ENCODE measurements around the gene WFDC1.
A peak's percentile ranks its signal among the peaks of the same experiment; 100 is the strongest.

The WFDC1 gene

DNA sequence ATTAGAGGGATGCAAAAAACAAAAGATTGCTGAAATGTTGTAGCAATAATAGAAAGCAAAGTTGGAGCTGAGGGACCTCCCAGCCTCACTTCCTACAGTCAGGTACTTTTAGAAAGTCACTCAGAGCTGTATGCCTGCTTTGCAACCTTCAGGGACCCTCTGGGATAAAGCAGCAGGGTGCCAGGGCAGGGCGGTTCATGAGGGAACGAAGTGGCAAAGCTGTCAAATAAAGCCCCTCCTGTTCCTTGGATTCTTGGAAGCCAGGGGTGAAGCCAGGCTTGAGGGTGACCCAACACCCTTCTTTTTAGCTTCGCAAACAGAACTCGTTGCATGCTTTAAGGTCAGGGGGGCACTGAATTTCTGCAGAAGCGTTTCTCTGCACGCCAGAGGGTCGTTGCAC, 74.4 kb downstream of the WFDC1 start:
- H3K36me3 ChIP-seq (ENCODE audit: control insufficient read depth, insufficient read depth, low read length), result no peaks in the 10 kb centered on the region
- H3K4me1 ChIP-seq (ENCODE audit: control insufficient read depth, insufficient read depth, low read length), result no peaks in the 10 kb centered on the region
- no peak overlapping the region for H3K9ac ChIP-seq (ENCODE audit: low read length)
- H3K4me3 ChIP-seq (ENCODE audit: low read length), result peak overlapping the region; percentile 58
- no peak overlapping the region for H3K27ac ChIP-seq (ENCODE audit: low read depth, low read length)
- H3K27me3 ChIP-seq (ENCODE audit: control insufficient read depth, insufficient read depth, low read length), result no peaks in the 10 kb centered on the region

DNA sequence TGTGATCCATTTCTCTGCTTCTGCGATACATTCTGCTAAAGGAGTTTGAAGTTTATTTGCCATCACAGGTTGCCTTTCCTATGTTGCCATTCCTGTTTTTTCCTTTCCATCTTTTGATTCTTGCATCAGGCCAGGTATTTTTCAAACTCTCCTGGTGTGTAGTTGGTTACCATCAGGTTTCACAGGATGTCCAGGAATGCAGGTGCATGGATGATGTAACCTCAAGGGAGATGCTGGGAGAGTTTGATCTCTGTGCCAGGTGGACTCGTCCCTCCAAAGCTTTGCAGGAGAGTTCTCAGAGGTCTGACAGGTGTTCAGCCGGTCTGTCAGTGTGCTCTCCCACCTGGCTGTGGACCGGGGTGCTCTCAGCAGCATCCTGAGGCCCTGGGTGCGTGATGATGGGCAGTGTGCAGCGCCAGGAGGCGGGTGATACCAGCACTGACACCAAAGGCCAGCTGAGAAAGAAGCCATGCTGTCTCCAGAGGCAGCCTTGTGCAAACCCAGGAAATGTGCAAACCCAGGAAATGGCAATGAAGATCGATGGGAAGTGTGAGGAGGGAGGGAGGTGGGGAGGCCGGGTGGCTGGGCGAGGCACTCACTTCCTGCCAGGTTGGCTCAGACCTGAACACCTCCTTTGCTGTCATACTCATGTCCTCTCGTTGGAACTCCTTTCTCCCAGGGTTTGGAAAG, 75.4 kb downstream of the WFDC1 start:
- Histone ChIP-seq H3K4me3 (ENCODE audit: low read length) (no peak overlapping the region), H3K9ac (ENCODE audit: low read length) (no peak overlapping the region), H3K27ac (ENCODE audit: low read depth, low read length) (no peak overlapping the region), H3K4me1 (ENCODE audit: control insufficient read depth, insufficient read depth, low read length) (no peaks in the 10 kb centered on the region), H3K27me3 (ENCODE audit: control insufficient read depth, insufficient read depth, low read length) (no peaks in the 10 kb centered on the region), H3K36me3 (ENCODE audit: control insufficient read depth, insufficient read depth, low read length) (no peaks in the 10 kb centered on the region)

DNA sequence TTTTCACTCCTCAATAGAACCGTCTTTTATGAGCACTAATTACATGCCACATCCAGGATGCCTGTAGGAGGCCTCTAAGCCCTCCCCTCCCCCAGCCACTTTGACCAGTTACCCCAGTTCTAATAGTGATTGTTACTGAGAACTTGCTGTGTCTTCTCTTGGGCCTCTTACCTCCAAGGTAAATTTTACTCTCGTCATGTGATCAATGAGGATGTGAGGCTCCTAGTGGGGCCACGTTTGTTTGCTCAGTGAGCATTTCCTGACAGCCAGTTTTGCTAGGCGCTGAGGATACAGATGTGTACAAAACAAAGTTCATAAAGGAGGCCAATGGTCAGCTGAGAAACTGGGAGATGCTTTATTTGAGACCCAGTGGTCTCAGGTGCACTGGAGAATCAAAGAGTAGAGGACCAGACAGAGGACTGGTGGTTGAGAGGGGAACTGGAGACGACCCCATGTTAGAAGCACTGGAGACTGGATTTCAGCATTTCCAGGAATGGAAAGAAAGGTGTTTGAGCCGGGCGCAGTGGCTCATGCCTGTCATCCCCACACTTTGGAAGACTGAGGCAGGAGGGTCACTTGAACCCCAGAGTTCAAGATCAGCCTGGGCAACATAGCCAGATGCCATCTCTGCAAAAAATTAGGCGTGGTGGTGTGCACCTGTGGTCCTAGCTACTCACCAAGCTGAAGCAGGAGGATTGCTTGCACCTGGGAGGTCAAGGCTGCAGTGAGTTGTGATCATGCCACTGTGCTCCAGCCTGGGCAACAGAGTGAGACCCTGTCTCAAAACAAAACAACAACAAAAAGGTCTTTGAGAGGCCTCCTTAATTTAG, 76.3 kb downstream of the WFDC1 start:
- H3K27me3 ChIP-seq (ENCODE audit: control insufficient read depth, insufficient read depth, low read length), result no peaks in the 10 kb centered on the region
- H3K9ac ChIP-seq (ENCODE audit: low read length), result no peak overlapping the region
- H3K36me3 ChIP-seq (ENCODE audit: control insufficient read depth, insufficient read depth, low read length), result no peaks in the 10 kb centered on the region
- no peak overlapping the region for H3K27ac ChIP-seq (ENCODE audit: low read depth, low read length)
- no peak overlapping the region for H3K4me3 ChIP-seq (ENCODE audit: low read length)
- no peaks in the 10 kb centered on the region for H3K4me1 ChIP-seq (ENCODE audit: control insufficient read depth, insufficient read depth, low read length)

DNA sequence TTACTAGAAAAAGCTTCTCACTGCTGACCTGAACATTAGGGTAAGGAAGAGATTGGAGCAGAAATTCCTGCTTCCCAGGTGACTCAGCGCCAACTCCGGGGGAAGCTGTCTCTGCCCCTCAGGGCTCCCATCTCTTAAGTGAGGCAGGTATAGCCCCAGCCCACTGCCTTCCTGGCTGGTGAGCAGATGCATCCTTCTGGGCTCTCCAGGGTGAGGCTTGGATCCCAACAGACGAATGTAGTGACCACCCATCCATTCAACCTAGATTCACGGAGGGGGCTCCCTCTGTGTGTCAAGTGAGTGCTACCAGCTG, 76.8 kb downstream of the WFDC1 start:
- Histone ChIP-seq H3K36me3 (ENCODE audit: control insufficient read depth, insufficient read depth, low read length) (no peaks in the 10 kb centered on the region), H3K4me3 (ENCODE audit: low read length) (no peak overlapping the region), H3K9ac (ENCODE audit: low read length) (no peak overlapping the region), H3K27me3 (ENCODE audit: control insufficient read depth, insufficient read depth, low read length) (no peaks in the 10 kb centered on the region), H3K4me1 (ENCODE audit: control insufficient read depth, insufficient read depth, low read length) (no peaks in the 10 kb centered on the region), H3K27ac (ENCODE audit: low read depth, low read length) (no peak overlapping the region)

DNA sequence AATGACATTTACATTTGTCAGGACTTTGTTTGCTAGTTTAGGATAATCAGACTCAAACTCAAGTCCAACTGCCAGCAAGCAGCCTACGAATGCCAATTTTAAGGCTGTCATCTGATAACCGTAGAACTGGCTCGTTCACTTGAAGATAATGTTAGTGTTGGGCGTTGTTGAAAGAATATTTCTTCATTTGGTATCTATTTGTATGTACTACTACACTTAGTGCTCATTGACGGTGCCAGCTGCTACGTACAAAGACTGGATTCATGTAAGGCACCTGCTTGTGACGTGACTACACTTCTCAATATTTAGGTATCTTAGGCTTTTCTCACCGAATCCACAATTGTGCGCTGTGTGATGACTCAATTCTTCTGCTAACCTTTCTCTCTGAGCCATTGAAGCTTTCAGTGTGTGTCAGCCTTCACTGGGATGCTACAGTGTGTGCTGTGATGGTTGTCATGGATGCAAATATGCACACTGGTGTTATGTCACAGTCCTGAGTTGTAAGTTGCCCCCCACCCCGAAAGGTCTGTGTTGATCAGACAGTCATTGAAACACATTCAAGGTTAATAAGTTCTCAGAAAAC, 79.3 kb downstream of the WFDC1 start:
- Histone ChIP-seq H3K9ac (ENCODE audit: low read length) (no peak overlapping the region), H3K36me3 (ENCODE audit: control insufficient read depth, insufficient read depth, low read length) (no peaks in the 10 kb centered on the region), H3K4me3 (ENCODE audit: low read length) (no peak overlapping the region), H3K27me3 (ENCODE audit: control insufficient read depth, insufficient read depth, low read length) (no peaks in the 10 kb centered on the region), H3K4me1 (ENCODE audit: control insufficient read depth, insufficient read depth, low read length) (no peaks in the 10 kb centered on the region), H3K27ac (ENCODE audit: low read depth, low read length) (no peak overlapping the region)

- Histone ChIP-seq H3K36me3 (ENCODE audit: control insufficient read depth, insufficient read depth, low read length) (no peaks in the 10 kb centered on the region), H3K4me1 (ENCODE audit: control insufficient read depth, insufficient read depth, low read length) (no peaks in the 10 kb centered on the region), H3K9ac (ENCODE audit: low read length) (no peak overlapping the region), H3K4me3 (ENCODE audit: low read length) (no peak overlapping the region), H3K27ac (ENCODE audit: low read depth, low read length) (no peak overlapping the region), H3K27me3 (ENCODE audit: control insufficient read depth, insufficient read depth, low read length) (no peaks in the 10 kb centered on the region)
Observed at GRCh38 chr16:84378099-84378498, 83.4 kb downstream of the WFDC1 start.

DNA sequence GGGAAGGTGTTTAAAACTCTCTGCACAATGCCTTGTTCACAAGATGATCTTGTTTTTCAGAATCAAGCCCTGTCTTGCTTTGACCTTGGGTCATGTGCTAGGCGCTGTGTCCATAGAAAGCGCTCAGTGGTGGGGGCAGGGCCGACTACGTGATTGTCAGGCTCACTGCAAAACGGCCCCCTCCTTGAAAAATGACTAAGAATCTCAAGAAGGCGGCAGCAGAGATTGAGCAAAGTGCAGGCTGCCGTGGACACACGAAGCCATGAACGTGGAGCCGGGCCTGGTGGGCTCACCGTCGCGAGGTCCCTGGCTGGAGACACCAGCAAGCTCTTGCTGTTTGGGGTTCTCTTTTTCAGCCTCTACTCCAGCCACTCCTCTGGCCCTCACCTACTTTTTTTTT, 83.9 kb downstream of the WFDC1 start:
- H3K27me3 ChIP-seq (ENCODE audit: control insufficient read depth, insufficient read depth, low read length), result no peaks in the 10 kb centered on the region
- no peaks in the 10 kb centered on the region for H3K36me3 ChIP-seq (ENCODE audit: control insufficient read depth, insufficient read depth, low read length)
- no peaks in the 10 kb centered on the region for H3K4me1 ChIP-seq (ENCODE audit: control insufficient read depth, insufficient read depth, low read length)
- H3K27ac ChIP-seq (ENCODE audit: low read depth, low read length), result no peak overlapping the region
- H3K9ac ChIP-seq (ENCODE audit: low read length), result no peak overlapping the region
- H3K4me3 ChIP-seq (ENCODE audit: low read length), result no peak overlapping the region

GRCh38 chr16:84379008-84379708, 84.5 kb downstream of the WFDC1 start:
- Histone ChIP-seq H3K4me1 (ENCODE audit: control insufficient read depth, insufficient read depth, low read length) (no peaks in the 10 kb centered on the region), H3K27ac (ENCODE audit: low read depth, low read length) (no peak overlapping the region), H3K9ac (ENCODE audit: low read length) (no peak overlapping the region)

More at GRCh38 chr16:84379008-84379708, 84.5 kb downstream of the WFDC1 start:
- no peak overlapping the region for H3K4me3 ChIP-seq (ENCODE audit: low read length)
- no peaks in the 10 kb centered on the region for H3K36me3 ChIP-seq (ENCODE audit: control insufficient read depth, insufficient read depth, low read length)
- no peaks in the 10 kb centered on the region for H3K27me3 ChIP-seq (ENCODE audit: control insufficient read depth, insufficient read depth, low read length)

Measured in rectal smooth muscle tissue (tissue), 1 donor.